Ovary (tissue), 9 donors: ENCODE results near the gene CLMN. TPM values are rescaled to one million over a fixed set of nuclear protein-coding genes. Genes with fewer than 3 reads are reported as not detected.

Source experiments
- DNase-seq, 5 donors: peaks; one replicate each; pipeline ENCODE4 v3.0.0-alpha.2; 2019 to 2020
- H3K27ac ChIP-seq, 2 donors: fragments of 200-600 bp; one replicate each; pipeline versions ENCODE4 v1.5.1 to v1.8.0; 2019 to 2022
- H3K27me3 ChIP-seq: fragments of 200-600 bp; one replicate; pipeline ENCODE4 v1.8.0; 2022
- H3K36me3 ChIP-seq: fragments of 200-600 bp; sonication (generic); one replicate; pipeline ENCODE4 v1.5.1; 2019
- H3K4me1 ChIP-seq: one replicate; pipeline ENCODE4 v1.8.1; 2013; ENCODE audit warnings: mild to moderate bottlenecking, moderate library complexity; ENCODE audit not compliant: insufficient read depth
- H3K4me3 ChIP-seq: fragments of 200-600 bp; sonication (generic); one replicate; pipeline ENCODE4 v1.5.1; 2017
- H3K9me3 ChIP-seq, 2 donors: fragments of 200-600 bp in 1 of 2; sonication (generic) in 1 of 2; one replicate each; pipeline versions ENCODE4 v1.5.1 to v1.8.1; 2013 to 2019; ENCODE audit warnings: mild to moderate bottlenecking in 1 of 2, moderate library complexity in 1 of 2
- CTCF ChIP-seq, 3 donors: fragments of 450-650 bp in 2 of 3; fragments of 200-600 bp in 1 of 3; IDR thresholded peaks; one replicate each; pipeline versions ENCODE4 v1.5.1 to v1.8.0; 2016 to 2022; ENCODE audit warnings: antibody characterized with exemption in 3 of 3, mild to moderate bottlenecking in 1 of 3
- EP300 ChIP-seq: sonication (generic); formaldehyde crosslinking; IDR thresholded peaks from one replicate; pipeline ENCODE4 v1.6.1; 2017; ENCODE audit warnings: antibody characterized with exemption
- POLR2A ChIP-seq: fragments of 450-650 bp; IDR thresholded peaks from one replicate; pipeline ENCODE4 v1.6.1; 2017; ENCODE audit warnings: antibody characterized with exemption, mild to moderate bottlenecking, moderate library complexity
- WGBS, 3 donors: extraction: QIAGEN DNeasy Blood & Tissue Kit in 1 of 3; methylation state at CpG; one replicate each; pipeline versions ENCODE4 v1.1.5 to v1.1.7; 2013 to 2017; 5-methylcytosine and 5-hydroxymethylcytosine counted together
- intact Hi-C, 4 donors: fragments of 100-400 bp; cut with DNase I; formaldehyde crosslinking; loops; one replicate each; pipeline versions ENCODE4 v1.11.0 to v1.15.1; 2022 to 2023
- polyA plus RNA-seq, 2 donors: library from polyadenylated mRNA; stranded (reverse); fragments of 200-250 nt in 1 of 2; fragments of 350-450 nt in 1 of 2; fragmentation: Illumina TruSeq in 1 of 2; extraction: RNeasy Lipid Tissue Mini Kit (QIAGEN cat#74804) in 1 of 2; gene quantifications; one replicate each; pipeline ENCODE4 v1.2.3, GENCODE V29; 2013 to 2014
- total RNA-seq, 7 donors: library from RNA; depleted of rRNA in 2 of 7; stranded (reverse); fragments of >200 nt in 2 of 7; fragmentation: NEBNext Ultra II Directional in 3 of 7; extraction: Animal tissue kit (Norgen Biotek cat#: 25700) in 3 of 7; gene quantifications; one replicate each; pipeline versions ENCODE4 v1.1.0 to v1.2.4, GENCODE V29; 2016 to 2023
- donor health status: DM: no; HTN: no; CAD: no; lungs with moderate emphysema.
- donor health status: DM: no; HTN: no; CAD: no.
- donor health status: Bipolar disorder and iron deficiency.
- donor health status: DM: yes; HTN: yes; CAD: no.
- donor health status: DM: no; HTN: no; CAD: no.
- donor health status: DM: yes; HTN: yes; CAD: no.

The CLMN gene
- total and polyA plus RNA-seq, 9 donors, result 2.2 to 11.7 (median 6.5) TPM

GRCh38 chr14:95307402-95308041 lies 12.2 kb downstream of the CLMN start:
- no peaks in the 10 kb centered on the region for H3K4me1 ChIP-seq
- TF ChIP-seq CTCF (IDR thresholded peaks at IDR 0.05), result no peak
- TF ChIP-seq POLR2A, result no peak
- TF ChIP-seq EP300, result no peak
- intact Hi-C loops, result no loop called here
- no peak overlapping the region for H3K27ac ChIP-seq
- H3K4me3 ChIP-seq, result no peak overlapping the region
- H3K36me3 ChIP-seq, result no peaks in the 10 kb centered on the region
- H3K27me3 ChIP-seq, result no peaks in the 10 kb centered on the region
- H3K9me3 ChIP-seq, result no peaks in the 10 kb centered on the region
- DNase-seq, result no peak
- WGBS, 3 donors, result 50 to 60% (median 60%) methylated on average over 14 of the region's 14 CpGs

GRCh38 chr14:95305940-95306339 lies 13.8 kb downstream of the CLMN start:
- no peak for TF ChIP-seq EP300
- TF ChIP-seq CTCF (IDR thresholded peaks at IDR 0.05), result no peak
- no peaks in the 10 kb centered on the region for H3K36me3 ChIP-seq
- WGBS, 3 donors, result 81 to 89% (median 84%) methylated on average over 4 of the region's 4 CpGs
- no peak overlapping the region for H3K27ac ChIP-seq
- H3K9me3 ChIP-seq, result no peaks in the 10 kb centered on the region
- no peaks in the 10 kb centered on the region for H3K27me3 ChIP-seq
- no peak for DNase-seq
- intact Hi-C loops, result no loop called here
- H3K4me1 ChIP-seq, result no peaks in the 10 kb centered on the region
- no peak overlapping the region for H3K4me3 ChIP-seq

- intact Hi-C loops, result no loop called here
- Histone ChIP-seq H3K4me3 (no peak overlapping the region), H3K4me1 (no peaks in the 10 kb centered on the region), H3K9me3 (no peaks in the 10 kb centered on the region), H3K36me3 (no peaks in the 10 kb centered on the region), H3K27ac (no peak overlapping the region), H3K27me3 (no peaks in the 10 kb centered on the region)
- no peak for DNase-seq
- TF ChIP-seq EP300 (no peak), POLR2A (no peak)
- 86 to 92% (median 86%) methylated on average over 7 of the region's 7 CpGs for WGBS, 3 donors
These were observed 14.6 kb downstream of the CLMN start for GRCh38 chr14:95305145-95305544.

GRCh38 chr14:95304342-95304741 lies 15.4 kb downstream of the CLMN start:
- no peak for TF ChIP-seq POLR2A
- TF ChIP-seq EP300, result no peak
- no peak for TF ChIP-seq CTCF (IDR thresholded peaks at IDR 0.05)
- Histone ChIP-seq H3K9me3 (no peaks in the 10 kb centered on the region), H3K27ac (no peak overlapping the region), H3K4me3 (no peak overlapping the region), H3K36me3 (no peaks in the 10 kb centered on the region), H3K27me3 (no peaks in the 10 kb centered on the region), H3K4me1 (no peaks in the 10 kb centered on the region)
- DNase-seq, result no peak
- 20 to 38% (median 36%) methylated on average over 3 of the region's 3 CpGs for WGBS, 3 donors
- intact Hi-C loops, result no loop called here

- Histone ChIP-seq H3K27me3 (no peaks in the 10 kb centered on the region), H3K4me3 (no peak overlapping the region), H3K36me3 (no peaks in the 10 kb centered on the region), H3K9me3 (no peaks in the 10 kb centered on the region), H3K4me1 (no peaks in the 10 kb centered on the region), H3K27ac (no peak overlapping the region)
- no peak for TF ChIP-seq POLR2A
- TF ChIP-seq CTCF (IDR thresholded peaks at IDR 0.05), result no peak
- WGBS, 3 donors, result 66 to 80% (median 79%) methylated on average over 4 of the region's 4 CpGs
- intact Hi-C loops, result no loop called here
- DNase-seq, result no peak
These were observed 16.2 kb downstream of the CLMN start for GRCh38 chr14:95303552-95303951.
